HG02840 (cell line): ENCODE results near the gene ZNF541.
A peak's percentile ranks its signal among the peaks of the same experiment; 100 is the strongest.

ENCODE experiments used
- ATAC-seq: cut with Tn5 transposase; IDR thresholded peaks from one replicate; pipeline ENCODE4 v1.9.1; 2021; ENCODE audit warnings: mild to moderate bottlenecking, moderate library complexity, moderate number of reproducible peaks; ENCODE audit not compliant: unreplicated experiment, low FRiP score

ZNF541 gene

GRCh38 chr19:47573071-47574026 is at the start of gene ZNF541:
ZNF541 (minus strand) TSS chr19:47573148; CDS start chr19:47555856, 17,292 bp downstream.
- no peak for ATAC-seq

GRCh38 chr19:47619763-47620162 is 46.8 kb upstream of the ZNF541 start:
- ATAC-seq, result no peak

- ATAC-seq, result no peak
These were observed 45.8 kb upstream of the ZNF541 start for GRCh38 chr19:47618771-47619170.

- ATAC-seq, result no peak
These were observed 42.8 kb upstream of the ZNF541 start for GRCh38 chr19:47615714-47616113.

- no peak for ATAC-seq
These were observed 42.3 kb upstream of the ZNF541 start for GRCh38 chr19:47615230-47615629.

GRCh38 chr19:47614559-47614958 is 41.6 kb upstream of the ZNF541 start:
- no peak for ATAC-seq

- ATAC-seq, result no peak
These were observed 41.0 kb upstream of the ZNF541 start for GRCh38 chr19:47614021-47614295.

GRCh38 chr19:47613165-47614020 is 40.4 kb upstream of the ZNF541 start:
- ATAC-seq, result no peak

- ATAC-seq, result no peak
These were observed 38.0 kb upstream of the ZNF541 start for GRCh38 chr19:47610902-47611301.

- no peak for ATAC-seq
These were observed 37.3 kb upstream of the ZNF541 start for GRCh38 chr19:47609906-47610894.

GRCh38 chr19:47608969-47609905 is 36.3 kb upstream of the ZNF541 start, which contains the start of gene BICRA:
BICRA (plus strand) TSS chr19:47609134; CDS start chr19:47673575, 64,441 bp downstream.
- peak; percentile 46 for ATAC-seq

GRCh38 chr19:47608074-47608918 is 35.3 kb upstream of the ZNF541 start:
- ATAC-seq, result peak; percentile 74

GRCh38 chr19:47607564-47608073 is 34.7 kb upstream of the ZNF541 start:
- no peak for ATAC-seq

GRCh38 chr19:47603706-47604565 is 31.0 kb upstream of the ZNF541 start:
- no peak for ATAC-seq

GRCh38 chr19:47601180-47601904 is 28.4 kb upstream of the ZNF541 start:
- no peak for ATAC-seq
